Measurements from ENCODE around the gene GSDME.

The GSDME gene

DNA sequence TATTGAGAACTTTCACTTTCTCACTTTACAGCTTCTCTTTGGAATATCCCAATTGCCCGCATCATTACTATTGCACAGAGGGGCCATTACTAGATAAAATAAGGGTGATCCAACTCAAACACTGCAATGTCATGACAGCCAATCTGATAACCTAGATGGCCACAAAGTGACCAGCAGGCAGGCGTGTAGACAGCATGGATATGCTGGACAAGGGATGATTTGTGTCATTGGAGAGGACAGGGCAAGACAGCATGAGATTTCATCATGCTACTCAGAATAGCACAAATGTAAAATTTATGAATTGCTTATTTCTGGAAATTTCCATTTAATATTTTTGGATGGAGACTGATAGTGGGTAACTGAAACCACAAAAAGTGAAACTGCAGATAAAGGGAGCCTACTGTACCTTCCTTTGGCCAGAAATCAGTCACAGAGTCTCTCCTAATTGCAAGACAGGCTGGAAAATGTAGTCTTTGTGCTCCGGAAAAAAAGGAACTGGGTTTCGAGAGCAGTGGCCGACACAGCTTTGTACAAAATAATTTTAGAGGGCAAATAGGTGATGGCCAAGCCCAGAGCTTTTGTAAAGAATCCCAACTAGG, 6.1 kb upstream of the GSDME start:
- no peak for DNase-seq (ENCODE audit: low read depth, low spot score)

GRCh38 chr7:24762771-24763170, 5.5 kb upstream of the GSDME start:
- TF ChIP-seq SUZ12 (IDR thresholded peaks at IDR 0.05; ENCODE audit: extremely low read depth, insufficient read depth, insufficient read length), result no peak
- TF ChIP-seq YY1 (IDR thresholded peaks at IDR 0.05; ENCODE audit: insufficient read depth, insufficient read length), result no peak
- no peak for TF ChIP-seq ZNF274 (IDR thresholded peaks at IDR 0.05; ENCODE audit: low read depth, low read length)
- no peak overlapping the region for H3K4me3 ChIP-seq (ENCODE audit: insufficient read length, low read depth)

More for the DNA sequence above, 6.1 kb upstream of the GSDME start:
- Histone ChIP-seq H3K27me3 (ENCODE audit: insufficient read depth, insufficient read length) (peaks cover 13% of the 10 kb centered on the region), H3K9ac (ENCODE audit: insufficient read length, low read depth) (no peak overlapping the region), H3K9me3 (ENCODE audit: insufficient read depth, low read length) (peaks cover 10% of the 10 kb centered on the region; the same call in 1 of the 2 replicates), H3K36me3 (ENCODE audit: insufficient read depth, insufficient read length, low read length) (no peaks in the 10 kb centered on the region), H3K4me1 (ENCODE audit: insufficient read depth, insufficient read length) (no peaks in the 10 kb centered on the region), H3K4me3 (ENCODE audit: insufficient read length, low read depth) (no peak overlapping the region)
- no peak for TF ChIP-seq ZNF274 (IDR thresholded peaks at IDR 0.05; ENCODE audit: low read depth, low read length)
- no peak for TF ChIP-seq YY1 (IDR thresholded peaks at IDR 0.05; ENCODE audit: insufficient read depth, insufficient read length)

DNA sequence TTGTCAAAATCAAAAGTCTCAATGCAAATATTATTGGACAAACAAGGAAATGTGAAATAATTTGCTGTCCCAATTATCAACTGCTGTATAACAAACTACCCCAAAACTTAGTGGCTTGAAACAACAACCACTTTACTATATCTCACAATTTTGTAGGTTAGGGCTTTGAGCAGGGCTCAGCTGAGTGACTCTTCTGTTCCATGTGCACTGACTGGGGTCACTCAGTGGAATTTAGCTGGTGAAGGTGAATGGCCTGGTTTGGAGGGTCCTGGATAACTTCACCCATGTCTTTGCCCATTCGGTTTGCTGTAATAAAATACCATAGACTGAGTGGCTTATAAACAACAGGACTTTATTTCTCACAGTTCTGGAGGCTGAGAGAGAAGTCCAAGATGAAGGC, 3.7 kb upstream of the GSDME start:
- H3K9me3 ChIP-seq (ENCODE audit: insufficient read depth, low read length), result peaks cover 10% of the 10 kb centered on the region; the same call in 1 of the 2 replicates
- TF ChIP-seq YY1 (IDR thresholded peaks at IDR 0.05; ENCODE audit: insufficient read depth, insufficient read length), result no peak
- TF ChIP-seq ZNF274 (IDR thresholded peaks at IDR 0.05; ENCODE audit: low read depth, low read length), result no peak
- TF ChIP-seq SUZ12 (IDR thresholded peaks at IDR 0.05; ENCODE audit: extremely low read depth, insufficient read depth, insufficient read length), result no peak
- H3K4me1 ChIP-seq (ENCODE audit: insufficient read depth, insufficient read length), result no peaks in the 10 kb centered on the region
- H3K9ac ChIP-seq (ENCODE audit: insufficient read length, low read depth), result no peak overlapping the region
- DNase-seq (ENCODE audit: low read depth, low spot score), result no peak
- peaks cover 34% of the 10 kb centered on the region for H3K27me3 ChIP-seq (ENCODE audit: insufficient read depth, insufficient read length)
- no peaks in the 10 kb centered on the region for H3K36me3 ChIP-seq (ENCODE audit: insufficient read depth, insufficient read length, low read length)
- H3K4me3 ChIP-seq (ENCODE audit: insufficient read length, low read depth), result no peak overlapping the region

More at GRCh38 chr7:24762771-24763170, 5.5 kb upstream of the GSDME start:
- Histone ChIP-seq H3K9ac (ENCODE audit: insufficient read length, low read depth) (no peak overlapping the region), H3K27me3 (ENCODE audit: insufficient read depth, insufficient read length) (peaks cover 19% of the 10 kb centered on the region), H3K9me3 (ENCODE audit: insufficient read depth, low read length) (peaks cover 10% of the 10 kb centered on the region; the same call in 1 of the 2 replicates), H3K36me3 (ENCODE audit: insufficient read depth, insufficient read length, low read length) (no peaks in the 10 kb centered on the region), H3K4me1 (ENCODE audit: insufficient read depth, insufficient read length) (no peaks in the 10 kb centered on the region)
- no peak for DNase-seq (ENCODE audit: low read depth, low spot score)

DNA sequence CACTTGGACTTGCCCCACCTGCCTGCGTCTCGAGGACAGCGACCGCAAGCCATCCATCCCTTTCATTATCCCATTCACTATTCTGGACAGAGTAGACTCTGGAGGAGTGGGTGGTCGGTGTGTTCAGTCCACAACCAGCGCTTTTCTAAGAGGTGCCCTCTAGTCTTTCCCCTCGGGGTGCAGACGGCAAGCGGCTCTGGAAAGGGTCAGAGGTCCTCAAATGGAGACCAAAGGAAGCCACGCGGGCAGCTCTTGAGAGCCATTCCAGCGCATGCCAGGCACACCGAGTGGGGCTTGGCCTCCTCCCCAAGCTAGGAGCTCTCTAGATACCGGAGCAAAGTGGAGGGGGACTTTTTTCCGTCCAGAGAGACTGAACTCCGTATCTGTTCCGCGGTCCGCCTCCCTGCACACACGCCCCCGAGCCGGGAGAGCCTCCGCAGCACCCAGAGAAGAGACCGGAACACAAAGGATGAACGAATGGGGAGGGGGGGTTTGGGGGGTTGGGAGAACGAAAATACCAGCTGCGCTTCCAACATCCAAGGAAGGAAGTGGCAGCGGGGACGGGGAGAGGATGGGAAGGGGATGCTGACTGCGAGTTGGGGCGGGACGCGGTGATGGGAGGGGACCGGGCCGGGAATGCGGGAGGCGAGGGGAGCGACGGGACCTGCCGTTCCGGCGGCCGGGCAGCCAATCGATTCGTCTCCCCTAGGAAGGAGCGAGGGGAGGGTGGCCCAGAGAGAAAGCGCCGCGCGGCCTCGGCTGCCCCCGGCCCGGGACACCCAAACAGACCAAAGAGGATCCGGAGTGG, 515 bp downstream of the GSDME start:
- Histone ChIP-seq H3K9me3 (ENCODE audit: insufficient read depth, low read length) (peaks cover 10% of the 10 kb centered on the region; the same call in 1 of the 2 replicates), H3K4me1 (ENCODE audit: insufficient read depth, insufficient read length) (no peaks in the 10 kb centered on the region), H3K4me3 (ENCODE audit: insufficient read length, low read depth) (peak overlapping the region; percentile 79), H3K36me3 (ENCODE audit: insufficient read depth, insufficient read length, low read length) (no peaks in the 10 kb centered on the region), H3K27me3 (ENCODE audit: insufficient read depth, insufficient read length) (peaks cover 47% of the 10 kb centered on the region), H3K9ac (ENCODE audit: insufficient read length, low read depth) (peak overlapping the region; percentile 89)
- TF ChIP-seq ZNF274 (IDR thresholded peaks at IDR 0.05; ENCODE audit: low read depth, low read length), result no peak
- TF ChIP-seq SUZ12 (IDR thresholded peaks at IDR 0.05; ENCODE audit: extremely low read depth, insufficient read depth, insufficient read length), result peak; percentile 5
- TF ChIP-seq YY1 (IDR thresholded peaks at IDR 0.05; ENCODE audit: insufficient read depth, insufficient read length), result no peak
- DNase-seq (ENCODE audit: low read depth, low spot score), result peak; percentile 50

DNA sequence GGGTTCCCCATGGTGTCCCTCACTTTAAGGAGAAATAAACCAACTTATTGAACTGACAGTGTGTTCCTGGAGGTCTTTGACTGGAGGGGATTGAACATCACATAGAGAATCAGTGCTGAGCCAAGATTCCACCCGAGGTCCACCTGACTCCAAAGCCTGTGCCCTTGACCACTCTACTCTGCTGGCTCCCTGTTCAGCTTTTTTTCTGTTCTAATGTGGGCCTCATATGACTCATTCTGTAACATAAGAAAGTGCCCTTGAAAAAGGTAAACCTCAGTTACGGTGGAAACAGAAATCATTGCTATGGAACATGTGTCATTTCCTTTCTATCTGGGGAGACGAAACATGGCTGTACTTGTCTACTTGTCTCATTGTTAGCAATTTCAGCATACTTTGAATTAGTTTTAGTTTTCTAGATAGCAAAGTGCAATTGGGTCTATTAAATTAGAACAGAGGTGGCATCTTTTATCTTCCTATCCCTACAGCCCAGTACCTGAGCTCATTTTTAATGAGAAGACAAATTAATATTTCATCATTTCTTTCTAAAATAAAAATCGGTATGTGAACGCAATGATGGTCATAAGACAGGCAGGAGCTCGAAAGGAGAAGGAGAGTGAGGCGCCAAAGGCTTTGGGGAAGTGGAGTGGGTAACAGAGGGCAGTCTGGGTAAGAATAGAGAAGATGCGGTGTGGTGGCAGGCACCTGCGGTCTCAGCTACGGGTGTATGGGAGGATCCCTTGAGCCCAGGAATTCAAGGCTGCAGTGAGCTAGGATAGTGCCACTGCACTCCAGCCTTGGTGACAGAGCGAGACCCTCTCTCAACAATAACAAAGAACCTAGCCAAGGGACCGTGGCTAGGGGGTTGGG, 1.5 kb downstream of the GSDME start:
- Histone ChIP-seq H3K4me1 (ENCODE audit: insufficient read depth, insufficient read length) (no peaks in the 10 kb centered on the region), H3K4me3 (ENCODE audit: insufficient read length, low read depth) (peak overlapping the region; percentile 79), H3K9ac (ENCODE audit: insufficient read length, low read depth) (peak overlapping the region; percentile 54), H3K36me3 (ENCODE audit: insufficient read depth, insufficient read length, low read length) (no peaks in the 10 kb centered on the region), H3K9me3 (ENCODE audit: insufficient read depth, low read length) (peaks cover 3% of the 10 kb centered on the region; the same call in 1 of the 2 replicates), H3K27me3 (ENCODE audit: insufficient read depth, insufficient read length) (peaks cover 47% of the 10 kb centered on the region)
- no peak for DNase-seq (ENCODE audit: low read depth, low spot score)
- no peak for TF ChIP-seq YY1 (IDR thresholded peaks at IDR 0.05; ENCODE audit: insufficient read depth, insufficient read length)
- no peak for TF ChIP-seq SUZ12 (IDR thresholded peaks at IDR 0.05; ENCODE audit: extremely low read depth, insufficient read depth, insufficient read length)
- no peak for TF ChIP-seq ZNF274 (IDR thresholded peaks at IDR 0.05; ENCODE audit: low read depth, low read length)

GRCh38 chr7:24754906-24755506, 2.3 kb downstream of the GSDME start:
- H3K4me3 ChIP-seq (ENCODE audit: insufficient read length, low read depth), result no peak overlapping the region
- H3K9ac ChIP-seq (ENCODE audit: insufficient read length, low read depth), result no peak overlapping the region
- H3K9me3 ChIP-seq (ENCODE audit: insufficient read depth, low read length), result no peaks in the 10 kb centered on the region
- H3K4me1 ChIP-seq (ENCODE audit: insufficient read depth, insufficient read length), result no peaks in the 10 kb centered on the region
- no peak for DNase-seq (ENCODE audit: low read depth, low spot score)
- H3K27me3 ChIP-seq (ENCODE audit: insufficient read depth, insufficient read length), result peaks cover 47% of the 10 kb centered on the region
- TF ChIP-seq ZNF274 (IDR thresholded peaks at IDR 0.05; ENCODE audit: low read depth, low read length), result no peak
- TF ChIP-seq SUZ12 (IDR thresholded peaks at IDR 0.05; ENCODE audit: extremely low read depth, insufficient read depth, insufficient read length), result no peak
- no peak for TF ChIP-seq YY1 (IDR thresholded peaks at IDR 0.05; ENCODE audit: insufficient read depth, insufficient read length)
- H3K36me3 ChIP-seq (ENCODE audit: insufficient read depth, insufficient read length, low read length), result no peaks in the 10 kb centered on the region
